Urothelium cell line (cell line): ENCODE data around the gene MYOCOS.
A peak's percentile ranks its signal among the peaks of the same experiment; 100 is the strongest.
"Not testable (repeated sequence)": the region's sequence is repeated elsewhere in the genome, so short reads cannot be mapped to it uniquely, and the experiment has no call there.

Experiments used
- DNase-seq: peaks from one replicate; pipeline ENCODE4 v3.0.0; 2011; ENCODE audit warnings: low spot score, mixed read lengths
- FAIRE-seq: peaks from 2 replicates; lab custom pipeline; 2011; peaks lifted over from hg19 to GRCh38; lab: Jason Lieb, UNC

Gene MYOCOS

GRCh38 chr1:171622152-171622462 is at the start of gene MYOCOS:
TSS of gene MYOCOS (plus strand) at chr1:171622243. CDS start at chr1:171623884, 1,641 bp downstream.
- no peak for FAIRE-seq

GRCh38 chr1:171576144-171576543 is 45.9 kb upstream of the MYOCOS start:
- DNase-seq: no peak

More at GRCh38 chr1:171622152-171622462, at the start of gene MYOCOS:
- no peak for DNase-seq

GRCh38 chr1:171581226-171581625 is 40.8 kb upstream of the MYOCOS start:
- FAIRE-seq (no peak), DNase-seq (no peak)

More at GRCh38 chr1:171576144-171576543, 45.9 kb upstream of the MYOCOS start:
- no peak for FAIRE-seq

- FAIRE-seq (no peak), DNase-seq (no peak)
These were observed 40.3 kb upstream of the MYOCOS start for GRCh38 chr1:171581766-171582165.

- FAIRE-seq: no peak
- no peak for DNase-seq
These were observed 39.5 kb upstream of the MYOCOS start for GRCh38 chr1:171582589-171582988.

- DNase-seq (no peak), FAIRE-seq (no peak)
These were observed 38.3 kb upstream of the MYOCOS start for GRCh38 chr1:171583591-171584201.

GRCh38 chr1:171585715-171586114 is 36.3 kb upstream of the MYOCOS start:
- no peak for DNase-seq
- no peak for FAIRE-seq

GRCh38 chr1:171588230-171588629 is 33.8 kb upstream of the MYOCOS start:
- FAIRE-seq: no peak

GRCh38 chr1:171590022-171590421 is 32.0 kb upstream of the MYOCOS start:
- FAIRE-seq: no peak

More at GRCh38 chr1:171588230-171588629, 33.8 kb upstream of the MYOCOS start:
- no peak for DNase-seq

GRCh38 chr1:171595324-171595723 is 26.7 kb upstream of the MYOCOS start:
- FAIRE-seq: no peak
- no peak for DNase-seq

More at GRCh38 chr1:171590022-171590421, 32.0 kb upstream of the MYOCOS start:
- no peak for DNase-seq

GRCh38 chr1:171596119-171596518 is 25.9 kb upstream of the MYOCOS start:
- DNase-seq: no peak
- FAIRE-seq: no peak

GRCh38 chr1:171596705-171597104 is 25.3 kb upstream of the MYOCOS start:
- no peak for FAIRE-seq
- DNase-seq: no peak

GRCh38 chr1:171597203-171597602 is 24.8 kb upstream of the MYOCOS start:
- no peak for DNase-seq
- no peak for FAIRE-seq

- not testable (repeated sequence) for DNase-seq, FAIRE-seq
These were observed 21.7 kb upstream of the MYOCOS start for GRCh38 chr1:171600310-171600709.

GRCh38 chr1:171600862-171601261 is 21.2 kb upstream of the MYOCOS start:
- no peak for DNase-seq
- FAIRE-seq: no peak

- not testable (repeated sequence) for DNase-seq, FAIRE-seq
These were observed 19.0 kb upstream of the MYOCOS start for GRCh38 chr1:171603042-171603441.

GRCh38 chr1:171606402-171606941 is 15.6 kb upstream of the MYOCOS start:
- FAIRE-seq: no peak

GRCh38 chr1:171610385-171610784 is 11.7 kb upstream of the MYOCOS start:
- DNase-seq: no peak
- FAIRE-seq: peak; percentile 40

More at GRCh38 chr1:171606402-171606941, 15.6 kb upstream of the MYOCOS start:
- DNase-seq: no peak

- no peak for FAIRE-seq
- DNase-seq: no peak
These were observed 10.7 kb upstream of the MYOCOS start for GRCh38 chr1:171611306-171611705.

GRCh38 chr1:171613282-171613681 is 8.8 kb upstream of the MYOCOS start:
- DNase-seq: no peak
- FAIRE-seq: no peak

GRCh38 chr1:171615122-171615906 is 6.7 kb upstream of the MYOCOS start:
- FAIRE-seq, DNase-seq: not testable (repeated sequence)

- DNase-seq (no peak), FAIRE-seq (no peak)
These were observed 5.5 kb upstream of the MYOCOS start for GRCh38 chr1:171616586-171616985.
